Endometrial microvascular endothelial cells (primary cell): Measurements from ENCODE around the gene ZNF622. TPM values are rescaled to one million over a fixed set of nuclear protein-coding genes. Genes with fewer than 3 reads are reported as not detected.

ENCODE experiments used
- total RNA-seq: library from RNA; depleted of rRNA; stranded (reverse); fragments of >200 nt; gene quantifications from one replicate; pipeline ENCODE4 v1.2.3, GENCODE V29; 2015; ENCODE audit errors: inconsistent ontology term

The ZNF622 gene
- total RNA-seq, 1 donor from 2014 or later = 32.5 TPM

Other genes starting within 250 kb of the ZNF622 start
- gene RETREG1, start 151.2 kb upstream of the ZNF622 start, total RNA-seq = not detected